Neural cell (in vitro differentiated cells): ENCODE results near the gene LBR.

ENCODE experiments used
- CTCF ChIP-seq: fragments of 450-650 bp; IDR thresholded peaks from 2 replicates; pipeline ENCODE4 v1.5.1; 2014; ENCODE audit warnings: antibody characterized with exemption, mild to moderate bottlenecking, moderate library complexity; ENCODE audit not compliant: poor library complexity, severe bottlenecking
- EZH2 ChIP-seq: fragments of 200-600, 300-800 bp; shearing (Covaris generic), sonication (generic); IDR thresholded peaks from 2 replicates; pipeline ENCODE4 v1.6.1; 2014; ENCODE audit warnings: antibody characterized with exemption, low read length, borderline replicate concordance, mild to moderate bottlenecking; ENCODE audit not compliant: insufficient read depth, poor library complexity, severe bottlenecking
- MXI1 ChIP-seq: fragments of 450-650 bp; conservative IDR thresholded peaks from 2 replicates; pipeline ENCODE4 v1.6.1; 2014; ENCODE audit warnings: antibody characterized with exemption, mild to moderate bottlenecking; ENCODE audit not compliant: poor library complexity, severe bottlenecking
- POLR2AphosphoS5 ChIP-seq: IDR thresholded peaks from 2 replicates; pipeline ENCODE4 v1.6.1; 2012
- RAD21 ChIP-seq: fragments of 450-650 bp; conservative IDR thresholded peaks from 2 replicates; pipeline ENCODE4 v1.6.1; 2014; ENCODE audit warnings: antibody characterized with exemption, mild to moderate bottlenecking, moderate library complexity
- REST ChIP-seq: IDR thresholded peaks from 2 replicates; pipeline ENCODE4 v1.6.1; 2012; ENCODE audit warnings: borderline replicate concordance

GRCh38 chr1:225410036-225410435 lies 17.8 kb downstream of the LBR start:
- TF ChIP-seq EZH2, result no peak
- TF ChIP-seq REST, result no peak
- no peak for TF ChIP-seq CTCF
- TF ChIP-seq POLR2AphosphoS5, result no peak
- TF ChIP-seq RAD21, result no peak
- no peak for TF ChIP-seq MXI1
